ENCODE results near the gene RRH. TPM values are rescaled to one million over a fixed set of nuclear protein-coding genes. Genes with fewer than 3 reads are reported as not detected.

Gene RRH
- total and polyA plus RNA-seq, 2 of the 13 experiments (the other 11 are each of a cell fraction or from before 2014, with no cell fraction given): 0.07 to 0.17 TPM

GRCh38 chr4:109848501-109848900 lies 20.7 kb downstream of the RRH start:
- 42% methylated on average over 2 of the region's 2 CpGs for WGBS (ENCODE audit: low lambda C conversion rate)
- no peak overlapping the region for H2AFZ ChIP-seq (ENCODE audit: low read length)
- intact Hi-C loops (cut with micrococcal nuclease; ENCODE audit: unreplicated experiment) (no loop called here), in situ Hi-C loops (cut with HindIII; ENCODE audit: extremely low pct_ligation_motif_present, low pct_unique_long_range_greater_than_20kb) (no loop called here)
- ChIA-PET CTCF (ENCODE audit: low intra/inter-chr PET ratio, low total read pairs) (no interaction called here), POLR2A (no interaction called here)
- no peaks in the 10 kb centered on the region for H4K20me1 ChIP-seq (ENCODE audit: insufficient read depth, low read length)
- DNase-seq (ENCODE audit: low spot score): no peak
- H3K4me3 ChIP-seq (replicated peaks in 1 of 3; ENCODE audit: insufficient read depth in 1 of 3, low read depth in 2 of 3, low read length in 3 of 3): no peak overlapping the region
- no peak for FAIRE-seq
- no peak overlapping the region for H3K27ac ChIP-seq (ENCODE audit: extremely low read length, insufficient read depth, low read length)
- H3K27me3 ChIP-seq (ENCODE audit: control insufficient read depth in 1 of 2, insufficient read depth in 2 of 2, low read length in 2 of 2): peaks cover 0 to 5% of the 10 kb centered on the region in 2 experiments; a peak in 1 of 5 replicates
- ATAC-seq: no peak
- no peaks in the 10 kb centered on the region for H3K79me2 ChIP-seq (ENCODE audit: insufficient read depth, low read length)
- H3K4me2 ChIP-seq (ENCODE audit: low read depth, low read length): no peak overlapping the region
- BruUV-seq (replicated peaks): no TSS peak
- no peaks in the 10 kb centered on the region for H3K9me3 ChIP-seq (ENCODE audit: low read length)
- H3K9ac ChIP-seq (ENCODE audit: insufficient read depth, low read depth, low read length): no peak overlapping the region
- TF ChIP-seq ZNF124 (CRISPR knock-in tag; IDR thresholded peaks at IDR 0.05) (no peak), CREM (IDR thresholded peaks at IDR 0.05) (no peak), CREM (CRISPR knock-in tag; IDR thresholded peaks at IDR 0.05) (no peak), CREB1 (IDR thresholded peaks at IDR 0.05) (no peak), CREB1 (CRISPR knock-in tag; IDR thresholded peaks at IDR 0.05) (no peak), MTERF4 (CRISPR knock-in tag; IDR thresholded peaks at IDR 0.05) (no peak), ZNF431 (CRISPR knock-in tag; IDR thresholded peaks at IDR 0.05; ENCODE audit: borderline replicate concordance, low read depth) (no peak), TEAD2 (CRISPR knock-in tag; IDR thresholded peaks at IDR 0.05) (no peak), ZNF777 (CRISPR knock-in tag; IDR thresholded peaks at IDR 0.05) (no peak), RCOR2 (CRISPR knock-in tag; IDR thresholded peaks at IDR 0.05) (no peak), RBFOX2 (IDR thresholded peaks at IDR 0.05; ENCODE audit: low read depth, low read length) (no peak), ZNF672 (CRISPR knock-in tag; IDR thresholded peaks at IDR 0.05) (no peak), ZNF772 (CRISPR knock-in tag; IDR thresholded peaks at IDR 0.05) (no peak), NFE2L1 (CRISPR knock-in tag; IDR thresholded peaks at IDR 0.05; ENCODE audit: borderline replicate concordance) (no peak), ZNF564 (CRISPR knock-in tag; IDR thresholded peaks at IDR 0.05) (no peak), E2F5 (CRISPR knock-in tag; conservative IDR thresholded peaks at IDR 0.05) (no peak), ASH2L (IDR thresholded peaks at IDR 0.05; ENCODE audit: insufficient read length, low read depth, low read length) (no peak), ZEB1 (IDR thresholded peaks at IDR 0.05; ENCODE audit: insufficient replicate concordance, low read depth) (no peak)
- TF ChIP-seq, protein P1, sequence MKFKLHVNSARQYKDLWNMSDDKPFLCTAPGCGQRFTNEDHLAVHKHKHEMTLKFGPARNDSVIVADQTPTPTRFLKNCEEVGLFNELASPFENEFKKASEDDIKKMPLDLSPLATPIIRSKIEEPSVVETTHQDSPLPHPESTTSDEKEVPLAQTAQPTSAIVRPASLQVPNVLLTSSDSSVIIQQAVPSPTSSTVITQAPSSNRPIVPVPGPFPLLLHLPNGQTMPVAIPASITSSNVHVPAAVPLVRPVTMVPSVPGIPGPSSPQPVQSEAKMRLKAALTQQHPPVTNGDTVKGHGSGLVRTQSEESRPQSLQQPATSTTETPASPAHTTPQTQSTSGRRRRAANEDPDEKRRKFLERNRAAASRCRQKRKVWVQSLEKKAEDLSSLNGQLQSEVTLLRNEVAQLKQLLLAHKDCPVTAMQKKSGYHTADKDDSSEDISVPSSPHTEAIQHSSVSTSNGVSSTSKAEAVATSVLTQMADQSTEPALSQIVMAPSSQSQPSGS (CRISPR knock-in tag; IDR thresholded peaks at IDR 0.05): no peak
- TF ChIP-seq, protein P2, sequence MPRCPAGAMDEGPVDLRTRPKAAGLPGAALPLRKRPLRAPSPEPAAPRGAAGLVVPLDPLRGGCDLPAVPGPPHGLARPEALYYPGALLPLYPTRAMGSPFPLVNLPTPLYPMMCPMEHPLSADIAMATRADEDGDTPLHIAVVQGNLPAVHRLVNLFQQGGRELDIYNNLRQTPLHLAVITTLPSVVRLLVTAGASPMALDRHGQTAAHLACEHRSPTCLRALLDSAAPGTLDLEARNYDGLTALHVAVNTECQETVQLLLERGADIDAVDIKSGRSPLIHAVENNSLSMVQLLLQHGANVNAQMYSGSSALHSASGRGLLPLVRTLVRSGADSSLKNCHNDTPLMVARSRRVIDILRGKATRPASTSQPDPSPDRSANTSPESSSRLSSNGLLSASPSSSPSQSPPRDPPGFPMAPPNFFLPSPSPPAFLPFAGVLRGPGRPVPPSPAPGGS (CRISPR knock-in tag; IDR thresholded peaks at IDR 0.05): no peak
- TF ChIP-seq, protein P3, sequence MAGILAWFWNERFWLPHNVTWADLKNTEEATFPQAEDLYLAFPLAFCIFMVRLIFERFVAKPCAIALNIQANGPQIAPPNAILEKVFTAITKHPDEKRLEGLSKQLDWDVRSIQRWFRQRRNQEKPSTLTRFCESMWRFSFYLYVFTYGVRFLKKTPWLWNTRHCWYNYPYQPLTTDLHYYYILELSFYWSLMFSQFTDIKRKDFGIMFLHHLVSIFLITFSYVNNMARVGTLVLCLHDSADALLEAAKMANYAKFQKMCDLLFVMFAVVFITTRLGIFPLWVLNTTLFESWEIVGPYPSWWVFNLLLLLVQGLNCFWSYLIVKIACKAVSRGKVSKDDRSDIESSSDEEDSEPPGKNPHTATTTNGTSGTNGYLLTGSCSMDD (CRISPR knock-in tag; IDR thresholded peaks at IDR 0.05): no peak
- H3K36me3 ChIP-seq (replicated peaks in 1 of 2; ENCODE audit: control insufficient read depth in 1 of 2, insufficient read depth in 2 of 2, low read length in 2 of 2): no peaks in the 10 kb centered on the region
- no peaks in the 10 kb centered on the region for H3K4me1 ChIP-seq (ENCODE audit: insufficient read depth, low read length)
